GM23338 (cell line): Measurements from ENCODE around the gene LRRC8E. TPM values are rescaled to one million over a fixed set of nuclear protein-coding genes. Genes with fewer than 3 reads are reported as not detected.

ENCODE experiments used
- ATAC-seq: fragments of 200-7000 bp; cut with Tn5 transposase; 3 replicates; pipeline ENCODE4 v1.9.1; 2020
- DNase-seq: peaks from one replicate; pipeline ENCODE4 v3.0.0-alpha.2; 2015; ENCODE audit warnings: low spot score
- H2AFZ ChIP-seq: fragments of 200-600 bp; sonication (generic); 2 replicates; pipeline ENCODE4 v1.8.0; 2016; ENCODE audit warnings: antibody characterized with exemption, mild to moderate bottlenecking, moderate library complexity
- H3F3A ChIP-seq: fragments of 200-600 bp; sonication (generic); replicated peaks from 2 replicates; pipeline ENCODE4 v1.8.0; 2017; ENCODE audit warnings: antibody characterized with exemption, mixed run types, low read depth
- H3K27ac ChIP-seq: fragments of 200-600 bp; sonication (generic); 2 replicates; pipeline ENCODE4 v1.6.1; 2016; ENCODE audit warnings: low read depth
- H3K27me3 ChIP-seq: fragments of 200-600 bp; sonication (generic); 2 replicates; pipeline ENCODE4 v1.8.0; 2016; ENCODE audit warnings: mild to moderate bottlenecking, mixed run types, moderate library complexity; ENCODE audit not compliant: insufficient read depth
- H3K36me3 ChIP-seq: fragments of 200-600 bp; sonication (generic); 2 replicates; pipeline ENCODE4 v1.8.0; 2016; ENCODE audit warnings: mild to moderate bottlenecking; ENCODE audit not compliant: insufficient read depth
- H3K4me1 ChIP-seq: fragments of 200-600 bp; sonication (generic); 2 replicates; pipeline ENCODE4 v1.8.0; 2016; ENCODE audit warnings: mild to moderate bottlenecking, moderate library complexity; ENCODE audit not compliant: insufficient read depth
- H3K4me2 ChIP-seq: fragments of 200-600 bp; sonication (generic); 2 replicates; pipeline ENCODE4 v1.7.1; 2017; ENCODE audit warnings: mixed run types
- H3K4me3 ChIP-seq: fragments of 200-600 bp; sonication (generic); 2 replicates; pipeline ENCODE4 v1.6.1; 2016; ENCODE audit warnings: mixed run types
- H3K79me2 ChIP-seq: fragments of 200-600 bp; sonication (generic); replicated peaks from 2 replicates; pipeline ENCODE4 v1.8.0; 2017; ENCODE audit warnings: mild to moderate bottlenecking; ENCODE audit not compliant: insufficient read depth
- H3K9me2 ChIP-seq: fragments of 200-600 bp; sonication (generic); 2 replicates; pipeline ENCODE4 v1.8.0; 2017; ENCODE audit not compliant: insufficient read depth
- H4K20me1 ChIP-seq: fragments of 200-600 bp; sonication (generic); replicated peaks from 2 replicates; pipeline ENCODE4 v1.8.0; 2017; ENCODE audit warnings: mild to moderate bottlenecking; ENCODE audit not compliant: insufficient read depth
- H3K27ac Mint-ChIP-seq: 2 replicates; pipeline ENCODE4 v1.8.0; 2020; ENCODE audit warnings: inconsistent platforms, mild to moderate bottlenecking, moderate library complexity, mixed read lengths
- H3K27me3 Mint-ChIP-seq: 3 replicates; pipeline ENCODE4 v1.8.0; 2022; ENCODE audit warnings: low read depth, mild to moderate bottlenecking, moderate library complexity, mixed read lengths, inconsistent platforms; ENCODE audit not compliant: insufficient read depth, poor library complexity
- H3K36me3 Mint-ChIP-seq: 3 replicates; pipeline ENCODE4 v1.8.0; 2021; ENCODE audit warnings: low read depth, mild to moderate bottlenecking, inconsistent platforms, moderate library complexity, mixed read lengths
- H3K4me1 Mint-ChIP-seq: 3 replicates; pipeline ENCODE4 v1.8.0; 2020; ENCODE audit warnings: mild to moderate bottlenecking, inconsistent platforms, mixed read lengths
- H3K4me3 Mint-ChIP-seq: 3 replicates; pipeline ENCODE4 v1.8.0; 2021; ENCODE audit warnings: moderate library complexity, mild to moderate bottlenecking, inconsistent platforms, mixed read lengths
- H3K9me3 Mint-ChIP-seq: 3 replicates; pipeline ENCODE4 v1.8.0; 2020; ENCODE audit warnings: moderate library complexity, mild to moderate bottlenecking, inconsistent platforms, mixed read lengths
- EZH2 ChIP-seq: fragments of 200-600 bp; sonication (generic); IDR thresholded peaks from one replicate; pipeline ENCODE4 v1.8.0; 2017; ENCODE audit warnings: antibody characterized with exemption, mild to moderate bottlenecking, low read depth; ENCODE audit not compliant: unreplicated experiment
- EZH2phosphoT487 ChIP-seq: fragments of 200-600 bp; sonication (generic); IDR thresholded peaks from one replicate; pipeline ENCODE4 v1.8.1; 2018; ENCODE audit warnings: antibody characterized with exemption; ENCODE audit not compliant: unreplicated experiment
- JUNB ChIP-seq: IDR thresholded peaks from one replicate; pipeline ENCODE4 v1.6.1; 2016; ENCODE audit warnings: antibody characterized with exemption; ENCODE audit not compliant: unreplicated experiment
- POLR2AphosphoS5 ChIP-seq: IDR thresholded peaks from 2 replicates; pipeline ENCODE4 v1.6.1; 2016; ENCODE audit warnings: antibody characterized with exemption, low read depth
- ZNF114 ChIP-seq: fragments of 250-450 bp; sonication (Bioruptor Pico); IDR thresholded peaks from 2 replicates; pipeline ENCODE4 v1.5.0; 2020; ENCODE audit warnings: mild to moderate bottlenecking, moderate library complexity
- ZNF331 ChIP-seq: fragments of 250-450 bp; sonication (Bioruptor Pico); IDR thresholded peaks from 2 replicates; pipeline ENCODE4 v1.5.0; 2020; ENCODE audit warnings: low read depth, mild to moderate bottlenecking, moderate library complexity
- ZNF462 ChIP-seq: fragments of 250-450 bp; sonication (Bioruptor Pico); IDR thresholded peaks from 2 replicates; pipeline ENCODE4 v1.5.0; 2020; ENCODE audit warnings: mild to moderate bottlenecking, moderate library complexity
- polyA plus RNA-seq: library from polyadenylated mRNA; unstranded; fragments of >200 nt; fragmentation: Nextera tagmentation; extraction: Ambion mirVana; gene quantifications from 2 replicates; pipeline ENCODE4 v1.2.1, GENCODE V29; 2016
- total RNA-seq: library from RNA; depleted of rRNA; stranded (reverse); fragments of >200 nt; shearing (Covaris generic); gene quantifications from 2 replicates; pipeline ENCODE4 v1.2.3, GENCODE V29; 2014

The LRRC8E gene
- total and polyA plus RNA-seq, 2 experiments from 2014 or later = 0.29 to 4.8 TPM

GRCh38 chr19:7874897-7875273 lies 13.4 kb upstream of the LRRC8E start:
- Mint-ChIP-seq H3K9me3 (no peaks in the 10 kb centered on the region), H3K36me3 (peaks cover 5% of the 10 kb centered on the region; the same call in 2 of the 3 replicates), H3K27ac (peak overlapping the region; percentile 83), H3K4me3 (peak overlapping the region; percentile 77), H3K27me3 (peaks cover 32% of the 10 kb centered on the region), H3K4me1 (peaks cover 18% of the 10 kb centered on the region)
- Histone ChIP-seq H3K27me3 (peaks cover 14% of the 10 kb centered on the region), H3K4me2 (peak overlapping the region; percentile 91), H2AFZ (peak overlapping the region; percentile 97), H3K36me3 (no peaks in the 10 kb centered on the region), H3K4me3 (peak overlapping the region; percentile 81), H3K79me2 (no peaks in the 10 kb centered on the region), H3F3A (peaks cover 12% of the 10 kb centered on the region; the same call in 1 of the 2 replicates), H3K27ac (no peak overlapping the region), H3K4me1 (peaks cover 13% of the 10 kb centered on the region; the same call in 1 of the 2 replicates), H4K20me1 (no peaks in the 10 kb centered on the region), H3K9me2 (no peaks in the 10 kb centered on the region)
- TF ChIP-seq ZNF114 (CRISPR knock-in tag) (no peak), JUNB (no peak), ZNF331 (CRISPR knock-in tag) (no peak), POLR2AphosphoS5 (peak; percentile 33; the same call in 1 of the 2 replicates), EZH2 (no peak), EZH2phosphoT487 (no peak), ZNF462 (CRISPR knock-in tag) (no peak)
- no peak; the same call in 2 of the 3 replicates for ATAC-seq
- DNase-seq = peak; percentile 62
